ENCODE data around the gene PDZD7. TPM values are rescaled to one million over a fixed set of nuclear protein-coding genes. Genes with fewer than 3 reads are reported as not detected.

The PDZD7 gene
- total and polyA plus RNA-seq, 2 of the 8 experiments (the other 6 are each of a cell fraction or from before 2014, with no cell fraction given), result 0.88 to 1.6 TPM

- no peak for TF ChIP-seq RAD21 (IDR thresholded peaks at IDR 0.05 in 1 of 2, conservative IDR thresholded peaks at IDR 0.05 in 1 of 2; ENCODE audit: low read depth in 2 of 2, low read length in 2 of 2)
- no peak for TF ChIP-seq CTBP2 (IDR thresholded peaks at IDR 0.05; ENCODE audit: borderline replicate concordance, insufficient read depth, insufficient read length, low read length)
- TF ChIP-seq TAF1 (IDR thresholded peaks at IDR 0.05; ENCODE audit: low read depth, low read length), result no peak
- TF ChIP-seq ASH2L (IDR thresholded peaks at IDR 0.05; ENCODE audit: low read length), result no peak
- TF ChIP-seq CTCF (IDR thresholded peaks at IDR 0.05; ENCODE audit: control extremely low read depth in 1 of 3, insufficient read depth in 1 of 3, low read depth in 1 of 3, low read length in 3 of 3), result no peak
These were observed 47.8 kb downstream of the PDZD7 start (continued) for GRCh38 chr10:100982916-100983830.

Data from H1 (cell line).